ENCODE results near the gene GRIK4. TPM values are rescaled to one million over a fixed set of nuclear protein-coding genes. Genes with fewer than 3 reads are reported as not detected.

Gene GRIK4
- total and polyA plus RNA-seq, 12 donors = 0.33 to 4.8 (median 3.0) TPM

DNA sequence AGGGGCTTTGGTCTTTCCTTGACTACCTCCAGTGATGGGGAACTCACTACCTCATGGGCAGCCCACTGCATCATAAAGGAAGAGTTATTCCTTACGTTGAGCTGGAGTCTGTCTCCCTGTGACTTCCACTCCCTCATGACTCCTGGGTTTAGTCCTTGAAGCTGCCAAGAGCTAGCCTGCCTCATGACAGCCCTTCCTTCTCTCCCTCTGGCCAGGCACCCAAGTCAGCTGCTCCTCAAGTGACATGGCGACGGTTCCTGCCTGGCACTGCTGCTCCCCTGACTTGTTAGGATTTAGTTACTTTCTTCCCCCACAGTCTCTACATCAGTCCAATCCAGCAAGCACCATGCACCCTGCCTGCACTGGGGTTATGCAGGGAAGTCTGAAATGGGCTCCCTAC lies 316.3 kb downstream of the GRIK4 start:
- Histone ChIP-seq H3K27me3 (no peaks in the 10 kb centered on the region), H3K4me1 (replicated peaks in 1 of 2) (no peaks in the 10 kb centered on the region), H3K9me3 (replicated peaks in 1 of 3) (no peaks in the 10 kb centered on the region), H3K36me3 (replicated peaks in 1 of 2) (no peaks in the 10 kb centered on the region), H3K4me3 (no peak overlapping the region), H3K27ac (no peak overlapping the region)
- 80 to 89% (median 81%) methylated on average over 3 of the region's 3 CpGs for WGBS, 4 donors
- TF ChIP-seq POLR2A (IDR thresholded peaks at IDR 0.05) = no peak
- TF ChIP-seq, protein P1, sequence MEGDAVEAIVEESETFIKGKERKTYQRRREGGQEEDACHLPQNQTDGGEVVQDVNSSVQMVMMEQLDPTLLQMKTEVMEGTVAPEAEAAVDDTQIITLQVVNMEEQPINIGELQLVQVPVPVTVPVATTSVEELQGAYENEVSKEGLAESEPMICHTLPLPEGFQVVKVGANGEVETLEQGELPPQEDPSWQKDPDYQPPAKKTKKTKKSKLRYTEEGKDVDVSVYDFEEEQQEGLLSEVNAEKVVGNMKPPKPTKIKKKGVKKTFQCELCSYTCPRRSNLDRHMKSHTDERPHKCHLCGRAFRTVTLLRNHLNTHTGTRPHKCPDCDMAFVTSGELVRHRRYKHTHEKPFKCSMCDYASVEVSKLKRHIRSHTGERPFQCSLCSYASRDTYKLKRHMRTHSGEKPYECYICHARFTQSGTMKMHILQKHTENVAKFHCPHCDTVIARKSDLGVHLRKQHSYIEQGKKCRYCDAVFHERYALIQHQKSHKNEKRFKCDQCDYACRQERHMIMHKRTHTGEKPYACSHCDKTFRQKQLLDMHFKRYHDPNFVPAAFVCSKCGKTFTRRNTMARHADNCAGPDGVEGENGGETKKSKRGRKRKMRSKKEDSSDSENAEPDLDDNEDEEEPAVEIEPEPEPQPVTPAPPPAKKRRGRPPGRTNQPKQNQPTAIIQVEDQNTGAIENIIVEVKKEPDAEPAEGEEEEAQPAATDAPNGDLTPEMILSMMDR (IDR thresholded peaks at IDR 0.05) = no peak
- intact Hi-C loops (cut with DNase I) = no loop called here
- no peak for DNase-seq

DNA sequence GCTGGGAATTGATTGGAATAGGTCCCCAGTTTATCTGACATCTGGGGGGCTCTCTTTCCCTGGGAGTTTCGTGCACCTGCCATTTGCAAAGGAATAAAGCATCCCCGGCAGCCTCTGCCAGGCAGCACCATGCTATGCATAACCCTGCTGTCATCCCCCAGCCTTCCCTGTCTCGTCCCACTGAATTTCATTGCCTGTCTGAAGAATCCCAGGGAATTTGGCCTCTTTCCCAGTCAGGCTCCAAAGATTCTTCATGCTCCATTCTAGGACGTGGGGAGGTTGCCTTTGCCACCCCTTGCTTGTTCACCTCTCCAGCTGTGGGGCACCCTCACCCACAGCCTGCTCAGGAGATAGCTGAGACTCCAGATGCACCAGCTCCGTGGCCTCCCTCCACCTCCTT lies 317.3 kb downstream of the GRIK4 start:
- H3K9me3 ChIP-seq (replicated peaks in 1 of 3) = no peaks in the 10 kb centered on the region
- DNase-seq = no peak
- intact Hi-C loops (cut with DNase I) = no loop called here
- H3K36me3 ChIP-seq (replicated peaks in 1 of 2) = no peaks in the 10 kb centered on the region
- TF ChIP-seq POLR2A (IDR thresholded peaks at IDR 0.05) = no peak
- TF ChIP-seq, protein P1 (IDR thresholded peaks at IDR 0.05) = no peak
- WGBS, 4 donors = 64 to 71% (median 66%) methylated on average over 5 of the region's 5 CpGs
- no peak overlapping the region for H3K27ac ChIP-seq
- no peaks in the 10 kb centered on the region for H3K27me3 ChIP-seq
- no peaks in the 10 kb centered on the region for H3K4me1 ChIP-seq (replicated peaks in 1 of 2)
- H3K4me3 ChIP-seq = no peak overlapping the region

DNA sequence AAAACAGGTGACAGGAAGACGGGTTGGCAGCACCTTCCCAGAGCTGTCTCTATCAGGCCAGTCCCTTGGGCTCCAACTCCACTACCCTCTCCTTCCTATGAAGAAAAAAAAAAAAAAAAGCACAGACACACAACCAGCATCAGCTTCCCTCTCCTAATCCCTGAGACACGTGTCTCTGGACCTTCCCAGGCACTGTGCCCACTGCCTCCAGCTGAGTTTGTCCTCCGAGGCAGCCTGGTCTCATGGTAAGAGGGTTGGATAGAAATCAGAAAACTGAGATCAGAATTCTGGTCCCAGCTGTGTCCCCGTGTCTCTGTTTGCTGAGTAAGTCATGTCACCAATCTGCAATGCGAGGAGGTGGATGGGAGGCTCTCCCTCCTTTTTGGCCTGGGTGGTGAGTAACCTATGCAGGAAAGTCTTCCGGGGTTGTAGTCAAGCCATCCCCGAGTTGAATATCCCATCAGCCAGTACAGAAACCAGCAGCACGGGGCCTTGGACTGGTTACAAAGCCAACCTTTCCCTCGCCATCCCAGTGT lies 318.6 kb downstream of the GRIK4 start:
- Histone ChIP-seq H3K36me3 (replicated peaks in 1 of 2) (no peaks in the 10 kb centered on the region), H3K4me1 (replicated peaks in 1 of 2) (no peaks in the 10 kb centered on the region), H3K9me3 (replicated peaks in 1 of 3) (no peaks in the 10 kb centered on the region), H3K4me3 (no peak overlapping the region), H3K27me3 (no peaks in the 10 kb centered on the region), H3K27ac (no peak overlapping the region)
- intact Hi-C loops (cut with DNase I) = no loop called here
- 75 to 88% (median 84%) methylated on average over 6 to 9 of the region's 9 CpGs for WGBS, 4 donors
- DNase-seq = peak in 1 of 7 donors; percentile 86
- TF ChIP-seq, protein P1 (IDR thresholded peaks at IDR 0.05) = no peak
- TF ChIP-seq POLR2A (IDR thresholded peaks at IDR 0.05) = no peak

DNA sequence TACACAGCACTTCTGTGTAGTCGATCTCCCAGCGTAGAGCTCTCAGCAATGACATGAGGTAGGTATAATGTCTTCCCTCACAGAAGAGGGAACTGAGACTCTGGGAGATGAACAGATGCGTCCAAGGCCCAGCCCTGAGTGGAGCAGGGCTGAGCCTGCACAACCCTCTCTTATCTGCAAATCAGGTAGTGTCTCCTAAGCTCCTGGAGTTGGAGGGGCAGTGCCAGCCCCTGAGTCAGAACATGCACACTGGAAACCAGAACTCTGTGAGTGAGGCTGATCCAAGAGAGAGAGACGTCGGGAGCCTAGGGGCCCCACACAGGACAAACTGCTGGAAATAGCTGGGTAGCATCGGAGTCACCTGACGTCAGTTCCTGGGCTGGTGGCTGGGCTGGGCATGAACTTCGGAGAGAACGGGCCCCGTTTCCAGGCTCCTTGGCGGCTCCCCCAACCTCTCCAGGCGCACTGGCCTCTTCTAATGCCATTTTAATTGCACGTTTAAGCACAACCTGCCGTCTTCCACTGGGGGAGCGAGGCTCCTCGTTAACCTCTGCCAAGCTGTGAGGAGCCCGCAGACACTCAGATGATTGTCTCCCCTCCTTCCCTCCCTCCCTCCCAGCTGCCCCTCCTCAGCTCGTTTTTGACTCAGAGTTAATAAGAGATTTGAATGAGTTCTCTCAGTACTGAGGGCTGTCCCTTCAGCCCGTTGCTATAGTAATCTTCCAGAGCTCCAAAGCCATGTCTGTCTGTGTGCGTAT lies 321.1 kb downstream of the GRIK4 start:
- WGBS, 4 donors = 69 to 74% (median 71%) methylated on average over 6 to 20 of the region's 20 CpGs
- TF ChIP-seq, protein P1 (IDR thresholded peaks at IDR 0.05) = no peak
- TF ChIP-seq POLR2A (IDR thresholded peaks at IDR 0.05) = no peak
- intact Hi-C loops (cut with DNase I) = no loop called here
- peak in 1 of 7 donors; percentile 79 for DNase-seq
- no peak overlapping the region for H3K4me3 ChIP-seq
- peak overlapping the region in 1 of 5 donors; percentile 19 for H3K27ac ChIP-seq
- H3K9me3 ChIP-seq (replicated peaks in 1 of 3) = no peaks in the 10 kb centered on the region
- no peaks in the 10 kb centered on the region for H3K27me3 ChIP-seq
- H3K4me1 ChIP-seq (replicated peaks in 1 of 2) = no peaks in the 10 kb centered on the region
- no peaks in the 10 kb centered on the region for H3K36me3 ChIP-seq (replicated peaks in 1 of 2)
